RPMI8226 (cell line): ENCODE results near the gene UBALD1.
A peak's percentile ranks its signal among the peaks of the same experiment; 100 is the strongest.

Source experiments
- DNase-seq: peaks from one replicate; pipeline ENCODE4 v3.0.0-alpha.2; 2015

The UBALD1 gene

DNA sequence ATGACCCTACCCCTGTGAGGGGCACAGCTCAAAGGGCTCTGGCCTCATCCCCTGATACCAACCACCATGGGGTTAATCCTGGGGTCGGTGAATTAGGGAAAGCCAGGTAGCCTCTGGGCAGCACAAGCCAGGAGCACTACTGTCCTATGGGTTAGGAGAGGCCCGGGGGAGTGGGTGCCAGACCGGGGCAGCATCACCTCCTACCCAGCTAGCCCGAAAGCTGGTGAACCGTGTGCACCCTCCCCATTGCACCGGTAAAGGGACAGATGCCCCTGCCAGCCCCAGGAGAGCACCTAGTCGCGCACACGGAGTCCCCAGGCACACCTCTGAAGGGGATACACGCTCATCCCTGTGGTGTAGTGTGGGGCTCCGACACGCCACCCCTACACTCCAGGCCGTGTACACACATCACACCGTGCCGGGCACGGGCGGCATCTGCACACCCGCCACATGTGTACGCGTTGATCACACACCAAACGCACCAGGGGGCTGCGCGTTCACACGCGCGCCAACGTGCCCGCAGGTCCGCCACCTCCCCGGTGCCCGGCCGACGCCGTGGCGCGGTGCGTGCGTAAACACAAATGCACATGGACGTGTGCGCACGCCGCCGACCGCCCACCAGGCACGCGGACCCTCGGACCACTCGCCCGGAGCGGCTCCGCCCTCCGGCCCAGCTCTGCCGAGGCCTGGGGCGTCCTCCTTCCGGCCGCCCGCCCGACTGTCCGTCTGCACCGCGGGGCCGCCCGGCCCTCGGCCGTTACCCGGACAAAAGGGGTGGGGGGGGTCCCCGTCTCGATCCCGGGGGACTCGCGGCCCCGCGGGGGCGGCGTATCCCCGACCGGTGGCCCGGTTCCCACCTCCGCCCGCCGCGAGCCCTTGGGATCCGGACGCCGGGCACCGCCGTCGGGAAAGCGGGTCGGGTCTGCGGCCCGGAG lies 785 bp downstream of the UBALD1 start:
- DNase-seq: peak; percentile 66

DNA sequence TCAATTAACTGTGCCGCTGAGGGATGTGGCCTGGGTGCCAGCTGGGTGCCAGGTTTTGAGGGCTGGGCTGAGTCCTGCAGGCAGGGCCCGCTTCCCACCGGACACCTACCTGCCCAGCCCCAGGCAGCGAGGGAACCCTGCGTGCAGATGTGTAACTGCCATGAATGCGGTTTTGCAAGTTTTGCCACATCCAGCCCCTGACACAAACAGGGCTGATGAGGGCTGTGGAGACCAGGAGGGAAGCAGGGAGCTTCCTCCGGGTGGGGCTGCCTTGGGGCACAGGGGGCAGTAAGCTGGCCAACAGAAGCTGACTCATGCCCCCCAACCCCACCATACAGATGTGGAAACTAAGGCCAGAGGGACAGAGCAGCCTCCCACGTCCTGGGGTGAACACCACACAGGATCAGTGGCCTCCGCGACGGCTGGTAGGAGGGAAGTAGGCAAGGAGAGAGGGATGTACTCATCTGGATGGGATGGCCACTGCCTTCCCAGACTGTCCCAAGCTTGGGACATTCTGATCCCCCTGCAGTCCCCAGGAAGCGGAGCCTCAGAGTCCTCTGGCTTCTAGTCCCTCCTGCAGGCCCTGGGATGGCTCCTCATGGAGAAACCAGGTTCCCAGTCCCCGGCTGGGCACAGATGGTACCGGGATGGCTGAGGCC lies 1.6 kb downstream of the UBALD1 start:
- DNase-seq: no peak

DNA sequence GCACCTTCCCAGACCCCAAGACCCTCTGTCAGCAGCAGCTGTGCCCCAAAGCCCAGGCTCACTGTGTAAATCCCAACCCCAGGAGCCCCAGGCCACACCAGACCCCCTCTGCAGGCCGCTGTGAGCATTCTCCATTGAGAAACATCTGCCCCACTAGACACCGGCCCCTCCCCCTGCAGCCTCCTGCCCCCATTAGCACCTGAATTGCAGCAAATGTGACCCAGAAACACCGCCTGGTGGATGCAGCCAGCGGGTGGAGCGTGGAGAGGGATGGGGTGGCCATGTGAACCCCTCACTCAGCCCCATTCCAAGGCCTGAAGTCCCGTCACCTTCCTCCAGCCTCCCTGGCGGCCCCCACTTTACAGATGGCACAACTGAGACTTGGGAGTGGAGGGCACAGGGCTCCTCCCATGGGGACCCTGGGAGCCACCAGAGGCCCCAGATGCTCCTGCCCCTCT lies 2.2 kb downstream of the UBALD1 start:
- DNase-seq: no peak

DNA sequence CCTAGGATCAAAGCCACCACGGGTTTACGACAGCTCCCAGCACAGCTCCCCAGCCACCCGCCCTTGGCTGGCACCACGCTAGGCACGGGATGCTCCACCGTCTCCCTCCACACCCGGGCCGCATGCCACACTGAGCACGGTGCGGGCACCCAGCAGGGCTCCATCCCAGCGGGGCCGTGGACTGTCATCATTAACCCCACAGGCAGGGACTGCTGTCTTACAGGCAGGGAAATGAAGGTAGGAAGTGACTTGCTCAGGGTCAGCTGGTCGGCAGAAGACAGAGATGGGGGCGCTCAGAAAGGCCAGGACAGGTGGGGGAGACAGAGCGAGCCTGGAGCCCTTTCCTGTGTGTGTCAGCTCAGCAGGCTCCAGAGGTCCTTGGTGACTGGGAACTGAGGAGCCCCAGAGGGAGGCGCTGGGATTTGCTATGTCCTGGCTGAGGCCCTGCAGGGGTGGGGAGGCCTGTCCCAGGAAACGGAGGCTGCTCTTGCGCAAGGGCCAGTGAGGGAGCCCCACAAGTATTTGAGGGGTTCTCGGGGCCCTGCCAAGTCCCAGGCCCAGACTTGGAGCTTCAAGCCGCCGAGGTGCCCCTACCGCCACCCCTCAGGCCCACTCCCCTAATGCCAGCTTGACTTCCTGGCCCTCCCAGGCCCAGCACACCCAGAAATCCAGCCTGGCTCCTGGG lies 3.2 kb downstream of the UBALD1 start:
- no peak for DNase-seq

DNA sequence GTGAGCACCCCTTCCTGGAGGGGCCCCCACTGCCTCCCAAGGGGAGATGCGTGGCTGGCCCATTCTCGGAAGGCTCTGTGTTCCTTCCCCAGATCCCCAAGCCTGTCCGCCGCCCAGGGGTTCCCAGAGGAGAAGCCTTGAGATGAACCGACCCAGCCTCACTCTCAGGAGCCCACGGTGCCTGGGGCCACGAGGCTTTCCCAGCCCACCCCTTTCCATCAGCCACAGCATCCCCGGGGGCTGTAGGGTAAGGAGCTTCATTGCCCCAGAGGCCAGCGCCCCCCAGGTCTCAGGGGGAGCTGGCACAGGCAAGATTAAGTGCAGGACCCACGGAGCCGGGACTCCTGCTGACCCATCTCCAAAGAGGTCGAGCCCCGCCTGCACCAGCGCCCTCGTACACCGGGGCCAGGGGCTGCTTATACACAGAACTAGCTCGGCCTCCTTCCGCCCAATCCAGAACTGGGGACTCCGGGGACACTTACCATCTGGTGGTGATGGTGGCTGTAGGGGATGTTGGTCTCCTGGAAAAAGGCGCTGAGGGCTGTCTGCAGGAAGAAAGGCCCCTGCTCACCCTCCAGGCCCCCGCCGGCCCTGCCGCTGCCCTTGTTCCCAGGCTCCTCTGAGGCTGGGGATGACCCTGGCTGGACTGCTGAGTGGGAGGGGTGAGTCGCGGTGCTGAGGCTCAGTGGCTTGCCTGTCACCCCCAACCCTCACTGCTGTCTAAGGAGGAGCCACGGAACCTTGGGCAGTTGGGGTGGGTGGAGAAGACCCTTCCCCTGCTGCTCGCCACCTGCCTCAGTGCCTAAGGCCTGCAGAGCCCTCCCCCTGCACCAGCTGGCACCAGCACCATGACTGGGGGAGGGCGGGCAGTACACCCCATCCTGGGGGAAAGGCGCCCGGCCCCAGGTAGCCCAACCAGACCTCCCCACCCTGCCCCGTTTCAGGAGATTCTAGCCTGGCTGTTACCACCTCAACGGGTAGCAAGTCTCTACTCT lies 4.4 kb downstream of the UBALD1 start:
- no peak for DNase-seq

DNA sequence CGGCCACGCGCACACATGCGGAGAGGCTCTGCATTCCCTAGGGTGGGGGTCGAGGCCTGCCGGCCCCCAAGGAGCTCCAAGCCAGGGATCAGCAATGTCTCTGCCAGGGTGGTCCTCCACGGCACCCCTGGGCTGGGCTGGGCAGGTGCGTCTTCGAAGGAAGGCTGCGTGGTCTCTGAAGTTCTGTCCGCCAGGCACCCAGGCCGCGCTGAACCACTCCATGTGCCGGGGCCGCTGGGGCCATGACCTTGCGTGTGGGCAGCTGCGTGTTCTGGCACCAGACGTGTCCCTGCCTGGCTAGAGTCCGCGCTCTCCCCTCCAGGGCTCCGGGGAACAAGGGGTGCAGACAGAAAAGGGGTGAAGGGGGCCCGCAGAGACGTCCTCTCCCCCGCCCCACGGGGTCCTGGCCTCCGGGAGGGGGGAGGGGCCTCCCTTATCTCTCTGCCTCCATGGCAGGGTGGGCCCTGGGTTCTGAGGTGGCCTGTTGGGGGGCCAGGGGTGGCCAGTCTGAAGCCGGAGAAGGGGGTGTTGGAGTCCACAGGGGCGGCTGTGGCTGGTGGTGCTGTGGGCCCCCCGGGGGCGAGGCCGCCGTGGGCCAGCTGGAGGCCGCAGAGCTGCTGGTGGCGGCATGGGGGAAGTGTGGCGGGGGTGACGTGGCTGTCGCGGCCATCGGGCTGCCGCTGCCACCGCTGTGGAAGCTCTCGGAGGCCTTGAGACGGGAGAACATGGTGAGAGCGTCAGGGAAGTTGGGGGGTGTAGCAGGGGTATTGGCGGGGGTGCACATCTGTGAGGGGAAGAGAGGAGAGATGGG lies 5.3 kb downstream of the UBALD1 start:
- DNase-seq: no peak

DNA sequence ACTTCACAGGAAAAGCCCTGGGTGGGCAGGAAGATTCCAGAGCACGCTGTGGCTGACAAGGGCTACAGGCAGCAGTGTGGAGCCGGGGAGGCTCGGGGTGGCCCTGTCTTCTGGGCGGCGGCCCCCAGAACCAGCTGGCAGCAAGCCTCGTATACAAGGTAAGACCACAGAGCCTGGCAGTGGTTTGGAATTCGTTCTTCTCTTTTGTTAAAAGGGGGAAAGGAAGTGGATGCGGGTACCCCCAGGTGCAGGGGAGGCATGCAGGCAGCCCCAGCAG lies 6.0 kb downstream of the UBALD1 start:
- DNase-seq: no peak

DNA sequence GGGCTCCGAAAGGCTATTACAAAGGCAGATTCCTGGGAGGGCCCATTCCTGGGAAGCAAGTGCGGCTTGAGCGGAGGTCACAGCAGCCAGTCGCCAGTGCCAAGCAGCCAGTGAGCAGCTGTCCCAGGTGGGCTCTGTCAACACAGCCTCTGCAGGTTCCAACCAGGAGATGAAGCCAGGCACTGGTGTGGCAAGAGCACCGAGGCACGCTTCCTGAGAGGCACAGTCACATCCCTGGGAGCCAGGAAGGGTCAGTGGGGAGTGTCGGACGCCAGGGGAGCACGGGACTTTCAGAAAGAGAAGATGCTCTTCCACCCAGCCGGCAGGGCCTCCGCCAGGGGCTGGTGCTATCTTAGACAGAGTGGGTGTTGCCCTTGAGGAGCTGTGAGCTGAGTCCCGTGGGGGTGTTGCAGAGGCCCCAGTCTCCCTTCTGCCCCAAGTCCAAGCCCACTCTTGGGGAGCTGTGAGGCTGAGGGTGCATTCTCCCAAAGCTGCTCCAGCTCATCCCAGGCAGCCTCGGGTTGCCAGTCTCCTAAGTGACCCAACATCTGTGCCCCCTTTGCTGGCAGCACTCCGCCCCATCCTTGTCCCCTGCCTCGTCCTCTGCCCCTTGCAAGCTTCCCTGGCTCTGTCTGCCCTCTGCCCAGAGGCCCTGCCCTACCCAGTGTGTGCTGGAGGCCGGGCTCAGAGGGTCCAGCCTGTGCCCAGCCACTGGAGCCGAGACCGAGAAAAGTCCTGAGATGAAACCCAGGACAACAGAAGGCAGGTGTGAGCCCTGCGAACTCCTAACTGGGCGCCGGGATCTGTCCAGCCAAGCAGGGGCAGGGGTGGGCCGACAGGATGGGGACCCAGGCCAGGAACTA lies 6.6 kb downstream of the UBALD1 start:
- DNase-seq: no peak

DNA sequence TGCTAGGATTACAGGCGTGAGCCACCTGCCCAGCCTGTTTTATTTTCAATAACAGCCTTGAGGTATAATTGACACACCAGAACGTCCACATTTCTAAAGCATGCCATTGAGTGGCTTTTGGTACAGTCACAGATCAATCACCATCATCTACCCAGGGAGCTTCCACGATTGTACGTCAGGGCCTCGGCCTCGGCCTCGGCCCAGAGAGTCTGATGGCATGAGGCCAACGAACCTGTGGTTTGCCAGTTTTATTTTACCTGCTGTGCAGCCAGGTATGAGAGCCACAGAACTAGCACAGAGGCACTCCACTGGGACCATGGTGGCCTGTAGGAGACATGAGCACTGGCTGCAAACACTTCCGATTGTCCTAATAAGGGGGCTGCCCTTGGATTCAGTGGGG lies 8.3 kb downstream of the UBALD1 start:
- DNase-seq: no peak

DNA sequence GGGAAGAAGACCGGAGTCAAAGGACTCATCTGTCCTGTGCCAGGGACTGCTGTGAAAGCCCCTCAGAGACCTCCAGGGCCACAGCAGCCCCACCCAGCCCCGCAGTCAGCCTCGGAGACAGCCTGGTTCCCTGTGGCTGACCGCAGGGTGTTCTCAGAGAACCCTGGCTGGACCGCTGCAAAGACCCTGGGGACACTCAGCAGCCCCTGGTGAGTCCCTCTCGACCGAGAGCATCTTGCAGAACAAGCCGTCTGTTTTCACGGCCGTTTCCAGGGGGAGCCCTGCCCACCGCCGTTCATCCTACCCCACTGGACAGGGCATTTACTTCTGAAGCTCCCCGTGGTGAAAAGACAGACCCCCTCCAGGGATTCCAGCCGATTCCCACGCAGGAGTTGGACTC lies 10.3 kb downstream of the UBALD1 start:
- no peak for DNase-seq

DNA sequence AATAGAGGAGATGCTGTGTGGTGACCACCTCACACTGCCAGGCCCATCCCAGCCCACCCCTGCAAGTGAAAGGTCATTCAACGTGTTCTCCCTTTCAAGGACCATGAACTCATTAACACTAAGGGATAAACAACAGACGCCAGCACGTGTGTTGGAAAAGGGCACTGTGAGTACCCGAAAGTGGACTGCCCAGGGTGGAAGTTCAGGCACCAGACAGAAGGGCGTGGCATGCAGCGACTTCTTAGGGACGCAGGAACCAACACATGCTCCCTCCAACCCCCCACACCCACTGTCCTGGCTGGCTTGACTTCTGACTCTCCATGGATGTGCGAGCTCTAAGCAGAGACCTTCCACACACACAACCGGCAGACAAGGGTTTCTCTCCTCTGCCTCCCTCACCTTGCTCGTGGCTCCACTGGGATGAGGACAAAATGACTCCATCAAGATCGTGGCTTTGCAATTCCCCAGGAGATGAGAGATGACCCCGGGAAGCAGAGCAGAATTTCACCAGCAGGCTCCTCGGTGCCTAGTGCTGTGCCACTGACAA lies 11.0 kb downstream of the UBALD1 start:
- DNase-seq: no peak

DNA sequence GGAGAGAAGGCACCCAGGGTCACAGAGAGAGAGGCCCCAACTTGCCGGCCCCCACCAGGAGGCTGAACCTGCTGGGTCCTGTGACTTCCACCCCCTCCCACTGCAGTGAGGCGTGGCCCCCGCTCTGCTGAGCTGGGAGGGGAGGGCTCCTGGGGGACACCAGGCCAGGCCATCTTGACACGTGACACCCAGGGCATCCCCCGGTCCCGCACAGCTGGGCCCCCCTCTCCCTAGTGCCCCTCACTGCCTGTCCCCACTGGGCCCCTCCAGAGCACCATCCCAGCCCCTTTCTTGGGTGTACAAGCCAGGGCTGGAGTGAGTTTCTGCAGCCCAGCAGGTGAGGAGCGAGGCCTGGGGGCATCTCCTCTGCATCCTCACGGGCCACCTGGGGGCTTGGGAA lies 12.4 kb downstream of the UBALD1 start:
- DNase-seq: no peak

DNA sequence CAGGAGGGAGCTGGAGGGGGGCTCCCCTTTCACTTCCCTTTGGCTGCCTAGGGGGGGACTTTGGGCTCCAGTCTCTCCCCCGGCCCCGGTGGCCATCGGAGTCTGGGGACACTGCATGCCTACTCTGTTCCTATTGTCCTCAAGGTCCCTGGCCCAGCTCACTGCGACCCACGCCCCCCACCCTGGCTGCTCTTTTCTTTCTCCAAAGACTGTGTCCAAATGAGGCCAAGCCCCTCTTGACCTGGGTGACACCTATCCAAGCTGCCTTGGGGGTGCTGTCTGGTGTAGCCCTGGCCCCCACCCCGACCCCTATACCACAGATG lies 12.9 kb downstream of the UBALD1 start:
- no peak for DNase-seq

DNA sequence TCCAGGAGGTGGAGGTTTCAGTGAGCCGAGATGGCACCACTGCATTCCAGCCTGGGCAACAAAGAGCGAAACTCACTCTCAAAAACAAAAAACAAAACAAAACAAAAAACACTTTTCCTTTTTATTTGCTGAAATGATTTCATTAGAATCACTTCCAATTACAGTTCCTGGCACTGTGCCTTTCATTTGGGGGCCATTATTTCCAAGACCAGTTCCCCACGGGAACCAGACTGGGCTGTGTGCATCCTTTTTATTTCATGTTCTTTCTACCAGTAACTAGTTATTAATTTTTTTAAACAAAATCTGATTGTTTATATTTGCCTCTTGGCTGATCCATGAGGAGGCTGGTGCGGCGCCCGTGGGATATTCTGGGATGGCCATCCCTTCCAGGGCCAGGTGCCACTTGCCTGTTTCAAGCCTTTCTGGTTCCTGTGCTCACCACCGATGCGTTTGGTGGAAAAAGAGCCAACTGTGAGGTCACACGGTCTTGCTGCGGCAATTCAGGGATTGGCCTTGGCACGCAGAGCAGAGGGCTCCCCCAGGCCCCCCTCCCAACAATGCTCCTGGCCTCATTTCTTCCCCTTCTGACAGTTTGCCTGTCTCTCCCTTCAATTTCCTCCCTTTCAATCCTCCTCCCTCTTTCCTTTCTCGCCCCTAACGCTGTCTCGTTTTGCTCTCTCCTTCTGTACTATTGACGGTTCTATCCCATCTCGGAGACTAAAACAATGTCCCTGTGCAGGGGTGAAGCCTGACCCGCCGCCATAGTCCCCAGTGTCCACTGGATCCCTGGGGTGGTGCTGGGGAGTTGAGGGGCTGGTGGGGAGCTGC lies 13.4 kb downstream of the UBALD1 start:
- DNase-seq: no peak

DNA sequence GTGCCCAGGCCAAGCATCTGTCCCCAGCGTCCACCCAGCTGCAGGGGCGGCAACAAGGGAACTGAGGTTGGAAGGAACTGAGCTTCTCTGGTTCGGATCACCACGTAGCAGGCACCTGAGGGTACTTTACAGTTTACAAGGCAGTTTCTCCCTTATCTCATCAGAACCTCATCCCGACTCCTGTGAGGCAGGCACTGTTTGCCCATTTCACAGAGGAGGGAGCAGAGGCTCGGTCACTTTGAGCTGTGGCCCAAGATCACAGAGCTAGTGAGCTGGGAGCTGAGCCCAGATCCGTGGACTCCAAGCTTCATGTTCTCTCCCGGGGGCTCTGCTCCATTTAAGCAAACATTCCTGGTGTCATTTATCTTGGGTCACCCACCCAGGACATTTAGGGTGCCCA lies 15.1 kb downstream of the UBALD1 start:
- no peak for DNase-seq

DNA sequence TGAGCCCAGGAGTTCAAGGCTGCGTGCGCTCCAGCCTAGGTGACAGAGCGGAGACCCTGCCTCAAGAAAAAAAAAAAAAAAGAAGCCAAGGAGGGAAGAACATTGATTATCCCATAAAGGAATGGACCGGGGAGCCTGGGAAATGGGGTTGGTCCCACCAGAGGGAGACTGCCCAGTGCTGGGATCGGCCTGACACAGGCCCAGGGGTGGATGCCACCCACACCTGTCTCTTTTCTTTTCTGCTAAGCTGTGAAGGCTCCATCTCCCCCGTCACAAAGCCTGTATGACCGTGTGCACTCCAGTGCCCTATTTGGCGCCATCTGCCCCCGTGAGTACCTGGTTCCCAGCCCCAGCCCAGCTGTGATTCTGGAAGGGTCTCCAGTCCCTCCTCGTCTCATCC lies 15.7 kb downstream of the UBALD1 start:
- DNase-seq: no peak

DNA sequence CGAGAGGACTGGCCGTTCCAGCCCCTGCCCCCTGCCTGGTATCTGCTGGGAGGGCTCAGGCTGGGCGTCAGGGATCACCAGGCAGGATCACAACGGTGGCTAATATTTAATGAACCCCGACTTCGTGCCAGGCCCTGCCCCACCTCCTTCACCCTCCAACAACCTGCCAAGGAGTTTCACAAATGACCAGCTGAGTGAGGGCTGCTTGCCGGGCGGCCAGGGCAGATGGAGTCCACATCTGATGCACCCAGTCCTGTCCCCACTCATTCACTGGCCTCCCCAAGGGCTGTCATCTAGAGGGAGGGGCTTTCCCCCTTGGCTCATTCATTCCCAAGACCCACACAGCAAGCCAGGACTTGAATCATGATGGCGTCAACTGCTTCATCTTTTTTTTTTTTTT lies 17.5 kb downstream of the UBALD1 start:
- DNase-seq: no peak

DNA sequence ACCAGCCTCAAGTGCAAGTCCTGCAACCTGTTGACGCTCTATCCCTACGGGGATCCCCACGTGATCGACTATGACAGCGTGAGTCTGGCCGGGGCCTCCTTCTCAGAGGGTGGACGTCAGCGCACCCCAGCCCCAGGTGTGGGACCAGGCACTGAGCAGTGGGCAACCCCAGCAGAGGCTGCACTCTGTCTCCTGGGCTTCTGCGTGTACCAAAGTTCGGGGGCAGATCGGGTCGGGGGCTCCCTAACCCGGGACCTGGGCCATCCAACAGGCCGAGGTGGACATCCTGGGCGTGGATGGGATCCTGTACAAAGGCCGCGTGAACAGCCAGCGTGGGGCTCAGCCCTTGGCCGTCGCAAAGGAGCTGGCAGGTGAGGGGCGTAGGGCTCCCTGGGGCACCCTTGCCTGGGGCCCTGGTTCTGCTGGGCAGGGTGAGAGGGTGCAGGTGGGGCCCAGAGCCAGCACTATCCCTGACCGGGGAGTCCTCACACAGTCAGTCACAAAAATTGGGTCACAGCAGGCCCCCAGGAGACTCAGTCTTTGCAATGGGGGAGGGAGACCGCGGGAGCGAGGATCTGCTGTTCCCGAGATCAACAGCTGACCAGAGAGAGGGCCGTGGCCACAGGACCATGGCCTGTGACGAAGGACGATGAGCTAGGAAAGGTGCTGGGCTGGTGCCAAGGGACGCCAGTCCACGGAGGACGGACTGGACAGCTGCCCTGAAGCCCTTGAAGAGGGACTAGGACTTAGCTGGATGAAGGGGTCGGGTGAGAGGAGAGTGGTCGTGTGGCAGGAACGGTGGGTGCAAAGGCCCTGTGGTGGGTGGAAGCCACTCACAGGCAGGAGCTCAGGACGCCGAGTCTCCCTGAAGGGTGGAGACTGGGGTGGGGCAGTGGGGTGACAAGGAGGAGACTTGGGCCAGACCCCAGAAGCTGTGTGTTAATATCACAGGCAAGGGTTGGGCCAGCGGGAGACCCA lies 20.0 kb downstream of the UBALD1 start:
- no peak for DNase-seq

DNA sequence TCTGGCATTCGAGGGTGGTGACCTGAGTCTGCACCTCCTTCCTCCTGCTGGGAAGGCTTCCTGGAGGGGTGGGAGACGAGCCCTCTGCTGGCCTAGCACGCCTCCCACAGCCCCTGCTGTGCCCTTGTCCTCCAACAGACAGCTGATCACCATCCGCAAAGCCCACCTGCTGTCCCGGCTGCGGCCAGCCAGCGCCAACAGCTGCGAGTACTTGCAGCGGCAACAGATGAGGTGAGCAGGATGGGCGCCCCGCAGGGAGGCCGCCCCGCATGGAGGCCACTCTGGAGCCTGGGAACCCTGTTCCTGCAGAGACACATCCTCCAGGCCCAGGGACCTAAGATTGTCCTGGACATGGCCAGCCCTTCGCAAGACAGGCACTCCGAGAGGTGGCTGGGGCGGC lies 21.6 kb downstream of the UBALD1 start:
- no peak for DNase-seq
